ENCODE measurements around the gene ABCC5.
"Not testable (repeated sequence)": the region's sequence is repeated elsewhere in the genome, so short reads cannot be mapped to it uniquely, and the experiment has no call there.

ABCC5 gene

GRCh38 chr3:183884097-183884426 lies 133.6 kb downstream of the ABCC5 start:
- DNase-seq, result no peak

GRCh38 chr3:183883291-183884096 lies 134.2 kb downstream of the ABCC5 start:
- DNase-seq, result no peak

- DNase-seq, result no peak
These were observed 137.6 kb downstream of the ABCC5 start for GRCh38 chr3:183880121-183880520.

- no peak for DNase-seq
These were observed 138.4 kb downstream of the ABCC5 start for GRCh38 chr3:183879243-183879642.

- no peak for DNase-seq
These were observed 139.6 kb downstream of the ABCC5 start for GRCh38 chr3:183878071-183878470.

- not testable (repeated sequence) for DNase-seq
These were observed 140.5 kb downstream of the ABCC5 start for GRCh38 chr3:183877227-183877626.

GRCh38 chr3:183875411-183875810 lies 142.3 kb downstream of the ABCC5 start:
- no peak for DNase-seq

GRCh38 chr3:183873914-183874313 lies 143.8 kb downstream of the ABCC5 start:
- no peak for DNase-seq

- no peak for DNase-seq
These were observed 146.1 kb downstream of the ABCC5 start for GRCh38 chr3:183871541-183871940.

GRCh38 chr3:183870563-183870962 lies 147.1 kb downstream of the ABCC5 start:
- DNase-seq, result no peak
